Measurements from ENCODE around the gene ZMPSTE24. TPM values are rescaled to one million over a fixed set of nuclear protein-coding genes. Genes with fewer than 3 reads are reported as not detected.

Gene ZMPSTE24
- total RNA-seq, 1 experiment from 2014 or later: 29.8 TPM

GRCh38 chr1:40303051-40303771 lies 45.2 kb downstream of the ZMPSTE24 start:
- no peak for DNase-seq (ENCODE audit: low spot score)

- DNase-seq (ENCODE audit: low spot score): no peak
Measured at GRCh38 chr1:40303790-40304189, 45.8 kb downstream of the ZMPSTE24 start.

DNA sequence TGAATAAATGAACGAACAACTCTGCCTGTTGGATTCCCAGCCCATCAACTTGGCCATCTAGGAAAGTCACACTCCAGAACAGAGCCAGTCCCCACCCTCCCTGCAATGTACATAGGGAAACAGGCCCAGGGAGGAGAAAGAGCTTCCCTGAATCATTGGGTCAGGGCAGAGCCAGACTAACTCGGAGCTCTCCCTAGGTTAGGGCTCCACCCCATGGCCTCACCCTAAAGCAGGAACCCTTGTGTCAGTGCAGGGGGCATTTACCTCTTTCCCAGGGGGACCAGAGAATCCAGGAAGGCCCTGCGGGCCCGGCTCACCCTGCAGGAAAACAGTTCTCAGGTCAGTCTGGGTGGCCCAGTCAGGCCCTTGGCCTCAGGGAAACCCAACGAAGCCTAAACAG lies 47.4 kb downstream of the ZMPSTE24 start:
- no peak for DNase-seq (ENCODE audit: low spot score)

GRCh38 chr1:40305871-40306270 lies 47.8 kb downstream of the ZMPSTE24 start:
- no peak for DNase-seq (ENCODE audit: low spot score)

DNA sequence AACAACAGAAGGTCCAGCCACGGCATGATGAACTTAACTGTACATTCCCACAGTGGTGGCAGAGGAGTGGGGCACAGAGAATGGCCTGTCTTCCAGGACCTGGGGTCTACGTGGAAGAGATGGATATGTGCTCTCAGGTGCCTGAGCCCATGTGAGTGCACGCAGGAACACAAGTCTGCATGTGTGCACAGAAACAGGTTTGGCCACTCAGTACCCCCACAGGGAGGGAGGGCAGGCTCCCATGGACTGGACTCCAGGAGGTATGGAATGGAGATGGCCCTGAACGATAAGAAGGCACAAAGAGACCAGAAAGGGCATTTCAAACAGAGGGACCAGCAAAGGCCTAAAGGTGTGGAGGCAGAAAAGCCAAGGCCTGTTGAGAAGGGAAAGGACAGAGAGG lies 48.3 kb downstream of the ZMPSTE24 start:
- DNase-seq (ENCODE audit: low spot score): no peak

DNA sequence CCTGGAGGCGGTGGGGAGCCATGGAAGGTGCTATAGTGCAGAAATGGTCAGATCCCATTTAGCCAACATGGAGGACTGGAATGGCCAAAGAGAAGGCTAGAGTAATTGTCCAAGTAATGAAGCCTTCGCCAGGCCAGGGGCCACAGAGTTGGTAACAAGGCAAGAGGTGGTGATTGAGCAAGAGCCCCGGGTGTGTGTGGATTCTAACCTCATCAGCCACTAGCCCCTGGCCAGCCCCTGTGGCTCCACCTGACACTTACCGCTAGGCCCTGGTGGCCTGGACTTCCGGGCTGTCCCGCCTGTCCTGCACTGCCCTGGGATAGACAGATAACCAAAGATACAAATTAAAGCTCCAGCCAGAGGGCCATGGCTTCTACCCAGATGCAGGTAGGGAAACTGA lies 49.1 kb downstream of the ZMPSTE24 start:
- no peak for DNase-seq (ENCODE audit: low spot score)

GRCh38 chr1:40308036-40308727 lies 50.1 kb downstream of the ZMPSTE24 start:
- DNase-seq (ENCODE audit: low spot score): no peak

DNA sequence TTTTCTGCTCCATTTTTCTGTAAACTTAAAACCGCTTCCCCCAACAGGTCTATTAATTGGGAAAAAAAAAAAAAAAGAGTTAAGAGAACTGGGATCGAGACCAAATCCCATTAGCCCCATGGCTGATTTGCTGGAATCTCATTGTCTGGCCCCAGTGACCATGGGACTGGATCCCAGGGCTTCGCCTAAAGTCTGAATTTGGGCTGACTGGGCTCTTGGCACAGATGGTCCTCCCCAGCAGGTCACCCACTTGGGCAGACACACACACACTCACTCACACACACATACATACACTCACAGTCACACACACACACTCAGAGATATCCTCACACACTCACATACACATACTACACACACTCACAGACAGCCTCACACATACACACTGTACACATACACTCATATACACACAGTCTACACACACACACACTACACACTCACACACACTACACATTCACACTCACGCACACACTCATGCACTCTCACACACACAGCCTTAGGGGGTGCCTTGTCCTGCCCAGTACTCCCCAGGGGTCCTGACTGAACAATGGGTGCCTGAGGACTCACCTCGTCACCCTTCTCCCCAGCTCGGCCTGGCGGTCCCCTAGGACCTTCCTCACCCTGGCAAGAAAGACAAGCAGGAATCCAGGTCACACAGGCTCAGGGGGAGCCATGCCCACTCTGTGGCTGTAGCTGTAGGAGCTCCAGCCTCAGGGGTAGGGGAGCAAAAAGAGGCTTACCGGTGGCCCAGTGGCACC lies 51.5 kb downstream of the ZMPSTE24 start:
- no peak for DNase-seq (ENCODE audit: low spot score)

DNA sequence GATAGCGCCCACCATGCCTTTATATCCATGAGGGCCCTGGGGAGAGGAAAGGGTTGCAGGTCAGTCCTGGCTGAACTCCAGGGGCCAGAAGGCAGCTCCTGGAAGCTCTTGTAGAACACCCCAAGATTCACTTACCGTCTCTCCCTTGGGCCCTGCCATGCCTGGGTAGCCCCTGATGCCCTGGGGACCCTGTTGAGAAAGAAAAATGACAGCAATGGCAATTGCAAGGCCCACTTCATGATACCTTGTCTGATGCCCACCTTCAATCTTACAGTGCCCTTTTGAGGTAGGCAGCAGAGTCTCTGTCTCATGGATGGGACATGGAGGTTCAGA lies 52.1 kb downstream of the ZMPSTE24 start:
- no peak for DNase-seq (ENCODE audit: low spot score)

GRCh38 chr1:40310983-40311642 lies 53.1 kb downstream of the ZMPSTE24 start:
- DNase-seq (ENCODE audit: low spot score): no peak

- no peak for DNase-seq (ENCODE audit: low spot score)
Measured at GRCh38 chr1:40311692-40312091, 53.7 kb downstream of the ZMPSTE24 start.

GRCh38 chr1:40312238-40313205 lies 54.5 kb downstream of the ZMPSTE24 start:
- no peak for DNase-seq (ENCODE audit: low spot score)

- DNase-seq (ENCODE audit: low spot score): no peak
Measured at GRCh38 chr1:40313329-40313957, 55.4 kb downstream of the ZMPSTE24 start.

DNA sequence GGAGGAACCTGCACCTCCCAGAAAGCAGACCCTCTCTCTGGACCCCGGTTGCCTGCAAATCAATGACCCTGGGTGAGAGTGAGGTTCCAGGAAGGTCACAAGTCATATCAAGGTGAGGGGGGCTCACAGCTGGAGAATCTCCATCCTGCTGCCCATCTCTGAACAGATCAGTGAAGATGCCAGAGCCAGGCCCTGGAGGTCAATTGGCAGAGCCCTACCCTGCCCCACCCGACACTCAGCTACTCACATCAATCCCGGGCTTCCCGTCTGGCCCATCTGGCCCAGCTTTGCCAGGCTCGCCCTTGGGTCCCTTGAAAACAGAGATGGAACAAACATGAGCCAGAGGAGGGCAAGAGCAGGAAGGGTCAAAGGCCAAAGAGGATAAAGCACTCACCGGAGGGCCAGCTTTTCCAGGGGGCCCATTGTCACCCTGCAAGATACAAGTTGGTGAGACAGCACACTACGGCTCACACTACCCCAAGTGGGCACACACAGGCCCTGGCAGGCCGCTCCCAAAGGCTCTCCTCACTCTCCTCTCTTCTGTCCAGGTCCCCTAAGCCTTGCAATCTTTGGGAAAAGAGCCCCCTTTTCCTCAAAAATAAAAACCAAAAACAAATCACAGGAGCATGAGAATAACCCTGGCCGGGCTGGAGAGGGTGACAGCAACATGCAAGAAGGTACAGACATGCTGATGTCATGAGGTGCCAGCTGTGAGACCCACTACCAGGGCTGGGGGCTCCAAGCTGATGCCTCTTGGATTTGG lies 56.1 kb downstream of the ZMPSTE24 start:
- DNase-seq (ENCODE audit: low spot score): no peak

DNA sequence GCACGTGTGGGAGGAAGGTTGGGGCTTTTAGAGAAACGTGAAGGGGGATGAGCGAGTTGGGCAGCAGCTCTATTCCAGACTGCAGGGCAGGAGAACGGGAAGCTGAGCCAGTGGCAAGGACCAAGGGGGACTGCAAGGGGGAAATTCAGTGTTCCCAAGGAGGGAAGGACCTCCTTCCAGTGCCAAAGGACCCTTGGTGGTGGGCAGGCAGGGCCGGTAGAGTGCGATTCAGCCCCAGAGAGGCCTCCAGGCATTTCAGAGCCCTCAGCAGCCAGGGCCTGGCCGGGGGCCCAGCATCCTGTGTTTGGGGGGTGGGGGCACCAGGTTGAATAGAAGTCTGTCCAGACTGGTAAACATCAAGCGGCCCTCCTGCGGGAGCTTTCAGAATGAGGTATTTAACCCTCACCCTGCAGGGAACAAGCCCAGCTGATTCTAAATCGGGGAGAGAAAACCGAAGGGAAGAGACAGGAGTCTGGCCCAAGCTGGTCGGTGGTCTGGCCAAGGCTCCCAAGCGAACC lies 56.7 kb downstream of the ZMPSTE24 start:
- no peak for DNase-seq (ENCODE audit: low spot score)

- peak; percentile 71 for DNase-seq (ENCODE audit: low spot score)
Measured at GRCh38 chr1:40315239-40315794, 57.3 kb downstream of the ZMPSTE24 start.

DNA sequence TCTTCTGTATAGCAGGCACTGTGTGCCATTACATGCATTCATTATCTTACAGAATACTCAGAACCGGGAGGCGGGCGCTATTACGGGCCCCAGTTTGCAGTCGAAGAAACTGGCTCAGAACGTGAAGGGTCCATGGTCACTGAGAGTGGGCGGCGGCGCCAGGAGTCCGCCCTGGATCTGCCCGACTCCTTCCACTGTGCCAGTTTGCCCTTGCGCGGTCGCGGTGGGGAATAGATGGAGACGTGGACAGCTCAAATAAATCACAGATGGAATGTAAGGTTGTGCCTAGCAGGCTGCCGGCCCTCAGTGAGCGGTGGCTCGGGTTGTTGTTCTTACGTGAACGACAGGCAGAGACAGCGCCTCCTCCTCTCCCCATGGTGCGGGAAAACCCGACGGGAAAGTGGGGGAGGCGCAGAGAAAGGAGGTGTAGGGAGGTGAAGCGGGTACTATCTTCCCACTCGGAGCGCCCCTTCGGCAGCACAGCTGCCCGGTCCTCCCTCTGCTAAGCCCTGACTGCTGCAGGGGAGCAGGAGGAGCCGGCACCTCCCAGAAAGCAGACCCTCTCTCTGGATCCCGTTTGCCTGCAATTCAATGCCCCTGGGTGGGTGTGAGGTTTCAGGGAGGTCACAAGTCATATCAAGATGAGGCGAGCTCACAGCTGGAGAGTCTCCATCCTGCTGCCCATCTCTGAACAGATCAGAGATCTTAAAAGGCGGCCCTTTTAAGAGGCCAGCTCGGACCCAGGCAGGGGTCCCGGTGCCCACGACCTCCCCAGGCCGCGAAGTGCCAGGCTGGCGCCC lies 58.0 kb downstream of the ZMPSTE24 start:
- DNase-seq (ENCODE audit: low spot score): no peak
